Osteoblast (primary cell): ENCODE data around the gene ADRA2C. TPM values are rescaled to one million over a fixed set of nuclear protein-coding genes. Genes with fewer than 3 reads are reported as not detected.

Experiments
- DNase-seq: peaks from one replicate; pipeline ENCODE4 v3.0.0; 2011; ENCODE audit warnings: low spot score, mixed read lengths; ENCODE audit not compliant: insufficient read length; ENCODE audit errors: missing footprints
- H2AFZ ChIP-seq: 2 replicates; pipeline ENCODE4 v1.6.0; 2011; ENCODE audit warnings: mild to moderate bottlenecking, low read length
- H3K27ac ChIP-seq: 2 replicates; pipeline ENCODE4 v1.5.1; 2011; ENCODE audit warnings: mild to moderate bottlenecking, low read depth, low read length, moderate library complexity
- H3K27me3 ChIP-seq: 2 replicates; pipeline ENCODE4 v1.6.0; 2012; ENCODE audit warnings: mild to moderate bottlenecking, control low read depth, inconsistent platforms, low read length, moderate library complexity; ENCODE audit not compliant: insufficient read depth
- H3K36me3 ChIP-seq: 2 replicates; pipeline ENCODE4 v1.5.1; 2011; ENCODE audit warnings: mild to moderate bottlenecking, low read length, control low read depth, moderate library complexity; ENCODE audit not compliant: insufficient read depth
- H3K4me1 ChIP-seq: 2 replicates; pipeline ENCODE4 v1.5.1; 2011; ENCODE audit warnings: mild to moderate bottlenecking, low read length, control low read depth, moderate library complexity; ENCODE audit not compliant: insufficient read depth
- H3K4me2 ChIP-seq: 2 replicates; pipeline ENCODE4 v1.6.0; 2011; ENCODE audit warnings: mild to moderate bottlenecking, low read length; ENCODE audit not compliant: insufficient read depth
- H3K4me3 ChIP-seq: fragments of 200-600 bp; sonication (generic); 3 replicates; pipeline ENCODE4 v1.5.1; 2012; ENCODE audit warnings: mild to moderate bottlenecking, low read length, inconsistent platforms; ENCODE audit not compliant: insufficient read depth
- H3K79me2 ChIP-seq: 2 replicates; pipeline ENCODE4 v1.6.0; 2012; ENCODE audit warnings: mild to moderate bottlenecking, low read length, control low read depth, inconsistent platforms; ENCODE audit not compliant: insufficient read depth
- H3K9me3 ChIP-seq: 2 replicates; pipeline ENCODE4 v1.5.1; 2011; ENCODE audit warnings: low read depth, low read length, control low read depth
- H4K20me1 ChIP-seq: 2 replicates; pipeline ENCODE4 v1.6.0; 2012; ENCODE audit warnings: mild to moderate bottlenecking, low read length, control low read depth; ENCODE audit not compliant: insufficient read depth
- CTCF ChIP-seq: IDR thresholded peaks from 2 replicates; pipeline ENCODE4 v1.5.1; 2011; ENCODE audit warnings: mild to moderate bottlenecking, low read depth, low read length, moderate library complexity; ENCODE audit errors: extremely low read depth
- total RNA-seq: library from RNA; depleted of rRNA; stranded (reverse); fragments of >200 nt; gene quantifications from 2 replicates; pipeline ENCODE4 v1.2.3, GENCODE V29; 2012

ADRA2C gene
- total RNA-seq, 1 donor, result 1.1 TPM

- Histone ChIP-seq H3K27ac (no peak overlapping the region), H3K36me3 (no peaks in the 10 kb centered on the region), H3K4me2 (no peak overlapping the region), H2AFZ (no peak overlapping the region), H4K20me1 (no peaks in the 10 kb centered on the region), H3K27me3 (peaks cover 36% of the 10 kb centered on the region), H3K4me3 (no peak overlapping the region), H3K79me2 (no peaks in the 10 kb centered on the region), H3K4me1 (no peaks in the 10 kb centered on the region), H3K9me3 (peaks cover 8% of the 10 kb centered on the region)
- no peak for DNase-seq
- TF ChIP-seq CTCF, result no peak
Observed at GRCh38 chr4:3719191-3719590, 47.0 kb upstream of the ADRA2C start.

- TF ChIP-seq CTCF, result no peak
- no peak overlapping the region for H3K27ac ChIP-seq
- H3K36me3 ChIP-seq, result no peaks in the 10 kb centered on the region
- H3K4me1 ChIP-seq, result no peaks in the 10 kb centered on the region
- H3K79me2 ChIP-seq, result no peaks in the 10 kb centered on the region
- no peaks in the 10 kb centered on the region for H4K20me1 ChIP-seq
- no peak overlapping the region for H2AFZ ChIP-seq
- H3K4me2 ChIP-seq, result no peak overlapping the region
- DNase-seq, result no peak
- peaks cover 42% of the 10 kb centered on the region for H3K27me3 ChIP-seq
- H3K4me3 ChIP-seq, result no peak overlapping the region
- peaks cover 8% of the 10 kb centered on the region for H3K9me3 ChIP-seq
Observed at GRCh38 chr4:3719836-3720235, 46.3 kb upstream of the ADRA2C start.

- no peaks in the 10 kb centered on the region for H3K4me1 ChIP-seq
- TF ChIP-seq CTCF, result no peak
- no peak overlapping the region for H3K4me3 ChIP-seq
- no peaks in the 10 kb centered on the region for H3K79me2 ChIP-seq
- H3K9me3 ChIP-seq, result peaks cover 8% of the 10 kb centered on the region
- no peak overlapping the region for H3K27ac ChIP-seq
- no peak overlapping the region for H2AFZ ChIP-seq
- no peak for DNase-seq
- H4K20me1 ChIP-seq, result no peaks in the 10 kb centered on the region
- no peaks in the 10 kb centered on the region for H3K36me3 ChIP-seq
- peaks cover 48% of the 10 kb centered on the region for H3K27me3 ChIP-seq
- no peak overlapping the region for H3K4me2 ChIP-seq
Observed at GRCh38 chr4:3720466-3720865, 45.7 kb upstream of the ADRA2C start.

- Histone ChIP-seq H3K9me3 (peaks cover 8% of the 10 kb centered on the region), H4K20me1 (no peaks in the 10 kb centered on the region), H2AFZ (no peak overlapping the region), H3K4me2 (no peak overlapping the region), H3K4me1 (no peaks in the 10 kb centered on the region), H3K27ac (no peak overlapping the region), H3K4me3 (no peak overlapping the region), H3K36me3 (no peaks in the 10 kb centered on the region), H3K79me2 (no peaks in the 10 kb centered on the region), H3K27me3 (peaks cover 50% of the 10 kb centered on the region)
- TF ChIP-seq CTCF, result no peak
- DNase-seq, result no peak
Observed at GRCh38 chr4:3721186-3721585, 45.0 kb upstream of the ADRA2C start.
